HT1080 (cell line): ENCODE measurements around the gene PARD3B. TPM values are rescaled to one million over a fixed set of nuclear protein-coding genes. Genes with fewer than 3 reads are reported as not detected.

Experiments
- DNase-seq: peaks from one replicate; pipeline ENCODE4 v3.0.0-alpha.2; 2015; ENCODE audit warnings: low read depth
- total RNA-seq: library from RNA; depleted of rRNA; stranded (reverse); fragments of >200 nt; shearing (Covaris generic); gene quantifications from 2 replicates; pipeline ENCODE4 v1.2.3, GENCODE V29; 2014

The PARD3B gene
- total RNA-seq, 1 experiment from 2014 or later, result 2.2 TPM

DNA sequence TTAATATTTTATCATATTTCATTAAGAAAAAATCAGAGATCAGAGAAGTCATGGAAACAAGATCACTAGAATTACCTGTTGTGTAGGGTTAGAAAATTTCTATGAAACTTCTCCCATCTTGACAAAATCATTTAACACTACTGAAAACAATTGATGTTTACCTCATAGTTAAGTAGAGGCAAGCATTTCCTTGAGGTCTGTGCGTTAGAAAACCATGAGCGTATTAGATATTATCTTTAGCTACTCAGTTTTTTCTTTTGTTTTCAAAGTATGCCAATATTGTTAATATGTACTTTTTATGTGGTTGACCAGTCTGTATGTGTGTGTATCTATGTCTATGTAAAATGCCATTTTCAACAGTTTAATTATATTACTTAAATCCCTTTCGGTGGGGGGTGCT is 335.7 kb downstream of the PARD3B start:
- no peak for DNase-seq

GRCh38 chr2:204881655-204882054 is 336.4 kb downstream of the PARD3B start:
- DNase-seq, result no peak

- peak; percentile 3 for DNase-seq
Observed at GRCh38 chr2:204885747-204886146, 340.5 kb downstream of the PARD3B start.

- DNase-seq, result no peak
Observed at GRCh38 chr2:204886713-204887112, 341.4 kb downstream of the PARD3B start.

- DNase-seq, result peak; percentile 5
Observed at GRCh38 chr2:204888222-204888621, 342.9 kb downstream of the PARD3B start.

- DNase-seq, result no peak
Observed at GRCh38 chr2:204890680-204891079, 345.4 kb downstream of the PARD3B start.

- DNase-seq, result no peak
Observed at GRCh38 chr2:204891739-204892138, 346.5 kb downstream of the PARD3B start.

DNA sequence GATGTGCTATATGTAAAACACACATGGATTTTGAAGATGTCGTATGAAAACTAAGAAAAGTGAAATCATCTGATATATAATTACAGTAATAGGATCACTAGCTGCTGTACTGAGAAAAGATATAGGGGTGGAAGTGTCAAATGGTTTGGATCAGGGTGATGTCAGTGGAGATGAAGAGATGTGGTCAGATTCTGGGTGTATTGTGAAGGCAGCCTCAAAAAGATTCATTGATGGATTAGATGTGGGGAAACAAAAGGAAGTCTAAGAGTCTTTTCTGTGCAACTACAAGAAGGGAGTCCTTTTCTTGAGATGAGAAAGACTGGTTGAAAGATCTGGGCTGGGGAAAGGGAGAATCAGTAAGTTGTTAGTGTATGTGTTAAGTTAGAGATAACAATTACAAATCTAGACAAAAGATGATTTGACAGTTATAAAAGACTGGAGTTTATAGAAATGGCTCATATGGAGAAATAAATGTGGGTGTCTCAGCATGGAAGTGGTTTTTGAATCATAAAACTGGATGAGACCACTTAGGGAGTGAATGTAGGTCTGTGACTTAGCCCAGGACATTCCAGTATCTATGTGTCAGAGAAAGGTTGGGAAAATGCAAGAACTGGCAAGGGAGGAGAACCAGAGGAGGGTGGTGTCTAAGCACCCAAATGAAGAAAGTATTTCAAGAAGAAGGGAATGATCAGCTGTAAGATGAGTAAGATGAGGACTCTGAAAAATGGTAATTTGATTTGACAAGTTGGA is 347.4 kb downstream of the PARD3B start:
- peak; percentile 85 for DNase-seq

DNA sequence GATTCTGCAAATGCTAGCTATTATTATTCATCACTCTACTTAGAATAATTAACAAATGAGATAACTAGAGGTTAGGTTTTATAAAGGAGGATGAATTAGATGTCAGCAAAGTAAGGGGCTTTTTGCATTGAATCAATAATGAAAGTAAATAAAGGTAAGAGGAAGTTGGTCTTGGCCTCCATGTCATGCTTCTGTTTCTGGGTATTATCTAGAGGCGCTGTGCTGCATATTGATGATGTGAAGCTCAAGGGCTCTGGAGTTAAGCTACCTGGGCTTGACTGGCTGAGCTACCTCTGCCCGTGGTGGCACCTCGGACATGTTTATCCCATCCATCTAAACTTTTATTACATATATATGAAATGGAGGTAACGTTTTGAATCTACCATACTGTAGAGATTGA is 350.9 kb downstream of the PARD3B start:
- DNase-seq, result no peak

- DNase-seq, result no peak
Observed at GRCh38 chr2:204897561-204897960, 352.3 kb downstream of the PARD3B start.

DNA sequence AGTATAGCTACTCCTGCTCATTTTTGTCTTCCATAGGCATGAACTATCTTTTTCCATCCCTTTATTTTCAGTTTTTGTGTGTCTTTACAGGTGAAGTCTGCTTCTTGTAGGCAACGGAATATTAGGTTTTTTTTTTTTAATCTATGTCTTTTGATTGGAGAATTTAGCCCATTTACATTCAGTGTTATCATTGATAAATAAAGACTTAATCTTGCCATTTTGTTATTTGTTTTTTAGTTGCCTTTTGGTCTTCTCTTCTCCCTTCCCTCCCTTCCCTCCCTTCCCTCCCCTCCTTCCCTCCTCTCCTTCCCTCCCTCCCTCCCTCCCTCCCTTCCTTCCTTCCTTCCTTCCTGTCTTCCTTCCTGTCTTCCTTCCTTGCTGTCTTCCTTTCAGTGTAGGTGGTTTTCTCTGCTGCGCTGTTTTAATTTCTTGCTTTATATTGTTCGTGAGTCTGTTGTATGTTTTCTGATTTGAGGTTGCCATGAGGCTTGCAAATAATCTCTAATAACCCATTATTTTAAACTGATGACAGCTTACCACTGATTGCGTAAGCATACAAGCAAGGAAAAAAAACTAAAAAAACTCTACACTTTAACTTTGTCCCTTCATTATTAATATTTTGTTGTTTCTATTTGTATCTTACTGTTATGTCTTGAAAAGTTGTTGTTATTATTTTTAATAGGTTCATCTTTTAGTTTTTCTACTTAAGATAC is 353.8 kb downstream of the PARD3B start:
- DNase-seq, result no peak

DNA sequence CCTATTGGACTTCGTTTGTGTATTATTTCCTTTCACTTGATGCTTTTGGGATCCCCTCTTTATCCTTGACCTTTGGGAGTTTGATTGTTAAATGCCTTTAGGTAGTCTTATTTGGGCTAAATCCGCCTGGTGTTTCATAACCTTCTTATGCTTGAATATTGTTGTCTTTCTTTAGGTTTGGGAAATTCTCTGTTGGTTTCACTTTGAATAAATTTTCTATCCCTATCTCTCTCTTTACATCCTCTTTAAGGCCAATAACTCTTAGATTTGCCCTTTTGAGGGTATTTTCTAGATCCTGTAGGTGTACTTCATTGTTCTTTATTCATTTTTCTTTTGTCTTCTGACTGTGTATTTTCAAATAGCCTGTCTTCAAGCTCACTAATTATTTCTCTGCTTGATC is 354.7 kb downstream of the PARD3B start:
- DNase-seq, result no peak

DNA sequence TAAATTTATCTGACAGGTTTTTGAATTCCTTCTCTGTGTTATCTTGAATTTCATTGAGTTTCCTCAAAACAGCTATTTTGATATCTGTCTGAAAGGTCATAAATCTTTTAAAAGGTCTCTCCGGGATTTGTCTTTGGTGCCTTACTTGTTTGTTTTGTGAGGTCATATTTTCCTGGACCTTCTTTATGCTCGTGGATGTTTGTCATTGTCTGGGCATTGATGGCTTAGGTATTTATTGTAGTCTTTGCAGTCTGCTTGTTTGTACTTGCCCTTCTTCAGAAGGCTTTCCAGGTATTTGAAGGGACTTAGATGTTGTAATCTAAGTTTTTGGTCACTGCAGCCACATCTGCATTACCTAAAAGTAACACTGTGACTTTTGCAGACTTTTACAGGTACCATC is 355.2 kb downstream of the PARD3B start:
- DNase-seq, result no peak

GRCh38 chr2:204900910-204901309 is 355.6 kb downstream of the PARD3B start:
- DNase-seq, result peak; percentile 32

GRCh38 chr2:204901591-204901990 is 356.3 kb downstream of the PARD3B start:
- DNase-seq, result no peak

GRCh38 chr2:204909791-204910190 is 364.5 kb downstream of the PARD3B start:
- DNase-seq, result no peak

- DNase-seq, result no peak
Observed at GRCh38 chr2:204913312-204913711, 368.0 kb downstream of the PARD3B start.

GRCh38 chr2:204913854-204914464 is 368.7 kb downstream of the PARD3B start:
- DNase-seq, result no peak

GRCh38 chr2:204914708-204915107 is 369.4 kb downstream of the PARD3B start:
- no peak for DNase-seq

DNA sequence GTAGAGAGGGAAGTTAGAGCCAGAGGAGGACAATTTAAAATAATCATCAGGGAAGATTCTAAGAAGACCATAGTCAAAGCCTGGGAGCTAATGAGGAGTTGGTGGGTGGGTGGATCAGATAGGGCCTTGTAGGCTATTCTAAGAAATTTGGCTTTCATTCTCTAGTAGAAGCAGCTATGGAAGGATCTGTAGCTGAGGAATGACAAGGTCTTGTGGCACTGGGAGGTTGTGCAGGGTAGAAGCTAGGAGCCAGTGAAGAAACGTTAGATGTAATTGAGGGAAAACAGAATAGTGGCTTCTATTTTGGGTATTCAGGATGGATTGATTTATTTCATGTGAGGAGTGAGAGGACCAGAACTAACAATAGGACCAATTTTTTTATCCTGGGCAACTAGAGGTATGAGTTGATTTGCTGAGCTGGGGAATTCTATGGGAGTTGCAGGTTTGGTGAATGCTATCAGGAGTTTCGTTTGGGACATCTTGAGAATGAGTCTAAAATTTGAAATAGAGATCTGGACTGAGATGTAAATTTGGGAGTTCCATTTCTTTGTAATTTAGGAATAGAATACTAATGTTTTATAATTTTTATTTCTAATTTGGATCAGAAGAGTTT is 371.9 kb downstream of the PARD3B start:
- no peak for DNase-seq

- no peak for DNase-seq
Observed at GRCh38 chr2:204920776-204921175, 375.5 kb downstream of the PARD3B start.

DNA sequence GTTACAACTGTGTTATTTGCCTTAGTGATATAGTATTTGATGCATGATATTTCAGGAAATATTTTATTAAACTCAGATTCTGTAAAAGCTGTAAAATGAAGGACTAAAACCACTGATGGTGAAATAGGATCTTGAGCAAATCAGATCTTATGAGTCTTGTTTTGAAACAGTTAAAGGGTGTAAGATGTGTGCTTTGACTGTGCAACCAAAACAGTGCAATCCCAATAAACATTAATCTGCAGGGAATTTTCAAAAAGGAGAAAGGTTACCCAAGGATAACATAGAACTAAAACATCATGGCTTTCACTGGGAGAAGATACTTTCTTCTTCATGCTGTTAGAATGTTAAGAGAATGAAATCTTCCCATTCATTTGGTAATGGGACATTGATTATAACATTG is 378.7 kb downstream of the PARD3B start:
- DNase-seq, result no peak
